NCI-H510A treated with DMSO at 0.1 percent for 48 hours (cell line): ENCODE results near the gene BCO2.

ENCODE experiments used
- DNase-seq: peaks from one replicate; lab custom pipeline; 2025; lab: John Stamatoyannopoulos, UW

The BCO2 gene

GRCh38 chr11:112216561-112217105 is 41.3 kb downstream of the BCO2 start:
- DNase-seq, result no peak

- DNase-seq, result peak; percentile 91
Measured at GRCh38 chr11:112219476-112220232, 44.3 kb downstream of the BCO2 start.

GRCh38 chr11:112221274-112221835 is 46.0 kb downstream of the BCO2 start:
- peak; percentile 13 for DNase-seq

DNA sequence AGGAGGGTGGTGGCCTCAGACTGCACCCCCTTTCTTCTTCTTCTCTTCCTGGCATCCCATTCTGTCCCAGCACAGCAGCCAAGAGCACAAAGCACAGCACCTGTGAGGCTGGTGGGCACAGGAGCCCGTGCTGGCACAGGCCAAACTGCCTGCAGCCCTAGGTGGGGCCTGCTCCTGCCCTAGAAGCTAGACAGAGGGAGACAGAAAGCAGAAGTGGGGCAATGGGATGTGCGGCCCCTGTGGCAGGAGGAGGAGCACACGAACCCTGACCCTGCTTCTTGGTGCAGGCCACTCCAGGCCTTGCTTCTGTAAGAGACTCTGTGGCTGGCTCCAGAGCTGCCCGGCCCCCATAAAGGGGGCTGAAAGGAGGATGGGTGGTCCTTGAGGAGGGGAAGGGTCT is 47.0 kb downstream of the BCO2 start:
- no peak for DNase-seq

GRCh38 chr11:112223121-112223520 is 47.8 kb downstream of the BCO2 start:
- no peak for DNase-seq

DNA sequence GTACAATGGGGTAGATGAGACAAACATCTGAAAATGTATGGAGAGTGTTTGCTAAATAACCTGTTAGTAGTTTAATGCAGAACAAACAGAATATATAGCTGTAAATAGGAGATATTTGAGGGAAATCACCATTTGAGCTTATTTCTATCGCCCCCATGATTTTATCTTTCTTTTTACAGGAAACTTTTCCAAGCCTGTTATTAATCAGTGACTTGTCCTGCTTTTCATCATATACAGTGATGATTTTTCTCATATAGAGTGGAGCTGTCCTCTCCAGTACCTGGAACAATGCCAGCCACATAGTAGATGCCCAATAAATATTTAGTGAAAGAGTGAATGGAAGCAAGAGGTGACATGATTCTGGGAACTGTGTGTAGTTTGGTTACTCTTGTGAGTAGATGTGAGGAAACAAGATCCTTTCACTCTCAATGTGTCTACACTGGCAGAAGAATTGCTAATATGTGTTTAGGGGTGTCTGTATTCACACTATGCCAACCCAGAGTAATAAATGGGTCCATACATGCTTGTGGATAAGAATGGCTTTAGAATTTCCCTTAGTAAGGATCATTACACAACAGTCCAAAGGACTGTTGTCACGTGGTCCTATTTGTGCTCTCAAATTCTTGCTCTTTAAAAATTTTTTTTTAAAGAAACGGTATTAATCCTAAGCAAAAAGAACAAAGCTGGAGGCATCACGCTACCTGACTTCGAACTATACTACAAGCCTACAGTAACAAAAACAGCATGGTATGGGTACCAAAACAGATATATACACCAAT is 48.6 kb downstream of the BCO2 start:
- no peak for DNase-seq

DNA sequence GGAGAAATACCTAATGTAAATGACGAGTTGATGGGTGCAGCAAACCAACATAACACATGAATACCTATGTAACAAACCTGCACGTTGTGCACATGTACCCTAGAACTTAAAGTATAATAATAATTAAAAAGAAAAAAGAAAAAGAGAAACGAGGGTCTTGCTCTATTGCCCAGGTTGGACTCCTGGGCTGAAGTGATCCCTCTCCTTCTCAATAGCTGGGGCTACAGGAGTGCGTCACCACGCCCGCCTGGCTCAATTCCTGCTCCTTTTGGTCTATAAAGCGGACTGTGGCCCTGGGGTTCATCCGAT is 50.4 kb downstream of the BCO2 start:
- DNase-seq, result no peak

GRCh38 chr11:112226062-112226830 is 50.9 kb downstream of the BCO2 start, which contains the start of gene PTS:
Gene PTS, plus strand, starts transcription at chr11:112226428. Its CDS starts 16 bp downstream, at chr11:112226444.
- peak; percentile 71 for DNase-seq

GRCh38 chr11:112226831-112227401 is 51.6 kb downstream of the BCO2 start:
- peak; percentile 42 for DNase-seq

GRCh38 chr11:112227471-112227870 is 52.2 kb downstream of the BCO2 start:
- DNase-seq, result no peak

DNA sequence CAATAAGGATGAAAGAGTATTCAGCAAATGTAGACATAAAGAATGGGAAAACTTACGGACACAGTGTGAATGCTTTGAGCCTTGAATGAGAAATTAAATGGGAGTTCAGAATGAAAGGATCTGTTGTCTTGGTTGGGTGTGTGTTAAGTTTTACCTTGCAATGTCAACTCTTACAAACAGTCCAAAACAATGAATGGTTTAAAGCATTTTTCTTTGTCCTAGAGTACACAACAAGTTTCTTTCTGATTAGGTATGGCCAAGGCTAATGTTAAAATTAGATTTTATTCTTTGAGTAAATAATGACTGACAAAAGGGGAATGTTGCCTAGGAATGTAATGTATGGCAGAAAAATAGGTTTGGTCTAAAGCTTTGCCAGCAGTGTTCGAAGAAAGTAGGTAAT is 53.4 kb downstream of the BCO2 start:
- no peak for DNase-seq

GRCh38 chr11:112229159-112229558 is 53.8 kb downstream of the BCO2 start:
- DNase-seq, result no peak

- DNase-seq, result no peak
Measured at GRCh38 chr11:112229746-112230433, 54.6 kb downstream of the BCO2 start.

DNA sequence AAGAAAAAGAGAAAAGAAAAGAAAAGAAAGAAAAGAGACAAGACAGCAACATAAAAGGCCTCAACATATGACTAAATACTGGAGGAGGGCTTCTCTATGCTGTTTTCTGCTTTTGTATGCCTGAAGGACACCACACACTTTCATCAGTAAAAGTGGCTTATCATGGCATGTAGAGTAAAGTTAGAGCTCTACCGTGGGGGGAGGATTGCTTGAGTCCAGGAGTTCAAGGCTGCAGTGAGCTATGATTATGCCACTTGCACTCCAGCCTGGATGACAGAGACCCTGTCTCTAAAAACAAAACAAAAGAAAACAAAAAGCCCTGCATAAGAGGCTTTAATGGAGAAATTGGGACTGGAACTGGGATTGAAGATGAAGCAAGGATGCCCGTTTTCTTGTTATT is 56.6 kb downstream of the BCO2 start:
- DNase-seq, result no peak

- no peak for DNase-seq
Measured at GRCh38 chr11:112235750-112236390, 60.6 kb downstream of the BCO2 start.

DNA sequence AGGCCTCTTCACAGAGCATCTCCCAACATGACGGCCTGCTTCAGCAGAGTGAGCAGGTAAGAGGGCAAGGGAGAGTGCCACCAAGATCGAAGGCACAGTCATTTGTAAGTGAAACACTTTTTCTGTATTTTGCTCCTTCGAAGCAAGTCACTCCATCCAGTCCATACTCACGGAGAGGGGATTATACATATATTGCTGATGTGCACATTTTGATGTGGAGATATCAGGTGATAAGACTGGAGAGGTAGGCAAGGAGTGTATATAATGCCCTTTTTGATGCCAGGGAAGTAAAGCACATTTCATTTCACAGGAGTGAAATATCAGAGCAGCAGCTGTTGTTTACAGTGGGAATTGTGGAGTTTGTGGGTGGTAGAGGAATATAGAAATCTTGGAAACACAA is 62.1 kb downstream of the BCO2 start:
- no peak for DNase-seq

GRCh38 chr11:112238041-112238440 is 62.7 kb downstream of the BCO2 start:
- DNase-seq, result no peak

GRCh38 chr11:112241486-112241885 is 66.2 kb downstream of the BCO2 start:
- no peak for DNase-seq

GRCh38 chr11:112247201-112247600 is 71.9 kb downstream of the BCO2 start:
- DNase-seq, result no peak

- DNase-seq, result no peak
Measured at GRCh38 chr11:112248201-112248600, 72.9 kb downstream of the BCO2 start.
